T-helper 2 cell (primary cell): ENCODE data around the gene CTAGE1.
"Not testable (repeated sequence)": the region's sequence is repeated elsewhere in the genome, so short reads cannot be mapped to it uniquely, and the experiment has no call there.

Source experiments
- DNase-seq, 5 experiments: peaks; one replicate each; pipeline versions ENCODE4 v3.0.0 to v3.0.0-alpha.2; 2012 to 2022
- total RNA-seq, 2 donors: gene quantifications; one replicate each; lab custom pipeline; 2026; lab: John Stamatoyannopoulos, UW

CTAGE1 gene, protein sequence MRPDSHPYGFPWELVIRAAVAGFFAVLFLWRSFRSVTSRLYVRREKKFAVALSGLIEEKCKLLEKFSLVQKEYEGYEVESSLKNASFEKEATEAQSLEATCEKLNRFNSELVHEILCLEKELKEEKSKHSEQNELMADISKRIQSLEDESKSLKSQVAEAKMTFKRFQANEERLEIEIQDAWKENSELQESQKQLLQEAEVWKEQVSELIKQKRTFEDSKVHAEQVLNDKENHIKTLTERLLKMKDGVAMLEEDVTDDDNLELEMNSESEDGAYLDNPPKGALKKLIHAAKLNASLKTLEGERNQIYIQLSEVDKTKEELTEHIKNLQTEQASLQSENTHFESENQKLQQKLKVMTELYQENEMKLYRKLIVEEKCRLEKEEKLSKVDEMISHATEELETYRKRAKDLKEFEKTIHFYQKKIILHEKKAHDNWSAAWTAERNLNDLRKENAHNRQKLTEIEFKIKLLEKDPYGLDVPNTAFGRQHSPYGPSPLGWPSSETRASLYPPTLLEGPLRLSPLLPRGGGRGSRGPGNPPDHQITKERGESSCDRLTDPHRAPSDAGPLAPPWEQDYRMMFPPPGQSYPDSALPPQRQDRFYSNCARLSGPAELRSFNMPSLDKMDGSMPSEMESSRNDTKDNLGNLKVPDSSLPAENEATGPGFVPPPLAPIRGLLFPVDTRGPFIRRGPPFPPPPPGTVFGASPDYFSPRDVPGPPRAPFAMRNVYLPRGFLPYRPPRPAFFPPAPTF
- 0 to 0.07 reads per million in 2 donors for total RNA-seq

DNA sequence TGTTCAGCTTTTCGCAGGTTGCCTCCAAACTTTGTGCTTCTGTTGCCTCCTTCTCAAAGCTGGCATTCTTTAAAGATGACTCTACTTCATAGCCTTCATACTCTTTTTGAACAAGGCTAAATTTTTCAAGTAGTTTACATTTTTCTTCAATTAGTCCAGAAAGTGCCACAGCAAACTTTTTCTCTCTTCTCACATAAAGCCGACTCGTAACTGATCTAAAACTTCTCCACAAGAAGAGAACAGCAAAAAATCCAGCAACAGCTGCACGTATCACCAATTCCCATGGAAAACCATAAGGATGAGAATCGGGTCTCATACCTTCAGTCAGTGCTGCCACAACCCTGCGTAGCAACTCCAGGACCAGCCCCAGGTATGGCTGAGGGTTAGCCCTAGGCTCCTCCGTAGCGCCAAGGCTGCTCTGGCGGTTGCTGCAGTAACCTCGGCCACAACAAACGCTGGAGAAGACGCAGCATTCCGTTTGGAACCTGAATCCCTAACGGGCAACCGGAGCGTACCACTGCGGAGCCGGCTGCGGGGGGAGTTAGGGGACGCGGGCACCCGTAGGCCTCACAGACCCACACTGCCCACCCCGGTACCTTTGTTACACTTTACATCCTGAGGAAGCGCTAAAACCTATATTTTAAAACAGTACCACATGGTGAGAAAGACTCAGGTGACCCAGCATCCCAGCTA, at the start of gene CTAGE1:
Gene CTAGE1 (minus strand): TSS at position 420 of the 693 bp plus-strand sequence. CDS start 104 bp downstream, at position 316.
- no peak for DNase-seq

DNA sequence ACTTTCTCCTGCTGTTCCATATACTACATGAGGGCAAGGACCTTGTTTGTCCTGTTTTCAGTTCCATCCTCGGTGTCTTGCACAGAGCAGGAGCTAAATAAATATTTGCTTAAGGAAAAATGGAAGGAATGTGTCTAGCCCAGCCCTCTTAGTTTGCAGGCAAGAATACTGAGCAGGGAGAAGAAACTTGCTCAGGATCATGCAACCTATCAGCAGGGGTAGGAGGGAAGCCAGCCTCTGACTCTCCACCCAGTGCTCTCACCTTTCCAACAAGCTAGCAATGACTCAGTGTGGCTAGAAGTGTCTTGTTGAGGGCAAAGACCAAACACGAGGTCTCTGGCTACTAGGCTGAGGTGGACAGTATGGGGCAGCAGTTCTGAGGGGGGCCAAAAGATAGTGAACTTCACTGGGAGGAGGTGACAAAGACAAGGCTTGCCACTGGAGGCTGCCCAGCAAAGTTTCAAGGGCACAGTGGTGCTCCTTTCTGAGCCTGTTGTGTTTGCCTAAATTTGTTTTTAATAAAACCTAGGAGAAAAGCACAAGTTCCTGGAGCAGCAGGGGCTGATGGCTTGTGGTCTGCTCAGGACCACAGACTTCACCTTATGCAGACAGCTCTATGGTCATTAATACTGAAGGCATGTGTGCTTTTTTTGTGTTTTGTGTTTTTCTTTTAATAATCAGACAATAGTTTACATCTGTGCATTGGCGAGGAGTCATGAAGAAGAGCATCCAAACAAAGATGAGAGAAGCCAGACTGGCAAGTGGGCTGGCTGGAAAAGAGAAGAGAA, 49.1 kb upstream of the CTAGE1 start:
- DNase-seq = no peak

DNA sequence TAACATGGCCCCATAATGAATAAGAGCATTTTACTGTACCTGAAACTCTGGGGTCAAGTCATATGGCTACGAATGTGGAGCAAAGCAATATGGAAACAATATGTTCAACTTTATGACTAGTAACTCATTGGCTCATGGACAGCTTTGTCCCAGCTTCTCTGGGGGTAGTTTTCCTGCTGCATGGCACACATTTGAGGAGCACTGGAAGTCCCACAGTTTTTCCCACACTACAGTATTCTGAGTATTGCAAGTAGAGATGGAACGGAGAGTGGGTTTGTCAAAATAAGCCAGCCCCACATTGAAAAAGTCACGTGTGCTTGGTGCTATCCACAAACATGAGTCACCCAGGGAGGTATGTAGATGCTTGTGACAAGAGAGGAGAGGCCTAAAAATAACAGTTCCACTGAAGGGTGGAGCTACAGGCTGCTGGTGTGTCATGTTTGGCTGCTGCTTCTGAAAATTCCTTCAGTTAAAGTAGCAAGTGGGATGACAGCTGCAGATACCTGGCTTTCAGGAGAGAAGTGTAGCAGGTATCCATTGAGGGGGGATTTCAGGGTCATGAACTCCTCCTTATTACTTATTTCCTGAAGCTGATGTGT, 48.2 kb upstream of the CTAGE1 start:
- peak in 1 of 5 experiments; percentile 51 for DNase-seq

DNA sequence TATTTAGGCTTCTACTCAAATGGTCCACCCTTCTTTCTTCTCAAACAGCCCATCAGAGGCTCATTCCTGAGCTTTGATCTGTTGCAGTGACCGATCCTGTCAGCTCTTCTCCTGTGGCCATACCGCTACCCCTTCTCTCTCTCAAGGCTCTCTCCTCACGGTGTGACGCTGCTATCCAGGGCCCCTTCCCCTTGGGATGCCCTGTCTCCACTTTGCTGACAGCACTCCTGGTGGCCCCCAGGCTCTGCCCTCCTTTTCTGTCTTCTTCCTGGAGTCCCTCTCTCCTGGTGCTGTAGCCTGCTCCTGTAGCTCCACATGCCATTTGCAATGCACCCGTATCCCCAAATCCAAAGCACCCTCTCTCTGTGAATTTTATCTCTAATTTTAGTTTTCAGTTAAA, 45.4 kb upstream of the CTAGE1 start:
- no peak for DNase-seq

DNA sequence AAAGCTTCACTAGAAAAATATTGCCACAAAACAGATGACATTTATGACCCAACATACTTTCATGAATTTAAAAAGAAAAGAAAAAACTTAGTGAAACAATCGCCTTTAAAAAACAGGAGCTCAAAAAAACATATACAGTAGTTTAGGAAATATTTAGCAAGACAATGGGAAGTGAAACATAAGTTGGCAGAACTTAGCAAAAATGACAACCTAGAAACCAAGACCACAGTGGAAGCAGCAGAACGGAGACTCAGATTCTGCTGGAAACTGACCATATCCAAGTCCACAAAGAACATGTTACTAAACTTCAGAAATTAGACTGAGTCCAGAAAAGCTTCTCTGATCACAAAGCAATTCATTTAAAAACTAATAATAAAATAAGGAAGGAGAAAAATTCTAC, 41.8 kb upstream of the CTAGE1 start:
- no peak for DNase-seq

DNA sequence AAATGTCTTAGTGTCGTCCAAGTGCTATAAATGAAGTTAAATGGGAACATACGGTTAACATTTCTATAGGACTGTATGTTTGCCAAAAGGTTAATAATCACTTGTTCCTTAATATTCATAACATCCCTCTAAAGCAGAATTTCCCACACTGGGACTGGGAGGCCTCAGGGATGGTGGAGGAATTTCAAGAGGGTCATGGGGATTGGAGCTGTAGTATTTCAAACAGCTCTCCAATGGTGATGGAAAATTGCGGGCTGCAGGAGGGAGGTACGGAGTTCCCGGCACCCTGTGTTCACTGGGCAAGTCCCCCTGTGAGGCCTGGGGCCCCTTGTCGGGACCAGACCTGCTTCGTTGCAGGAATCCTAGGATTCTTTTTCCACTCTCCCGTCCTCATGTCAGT, 39.8 kb upstream of the CTAGE1 start:
- no peak for DNase-seq

DNA sequence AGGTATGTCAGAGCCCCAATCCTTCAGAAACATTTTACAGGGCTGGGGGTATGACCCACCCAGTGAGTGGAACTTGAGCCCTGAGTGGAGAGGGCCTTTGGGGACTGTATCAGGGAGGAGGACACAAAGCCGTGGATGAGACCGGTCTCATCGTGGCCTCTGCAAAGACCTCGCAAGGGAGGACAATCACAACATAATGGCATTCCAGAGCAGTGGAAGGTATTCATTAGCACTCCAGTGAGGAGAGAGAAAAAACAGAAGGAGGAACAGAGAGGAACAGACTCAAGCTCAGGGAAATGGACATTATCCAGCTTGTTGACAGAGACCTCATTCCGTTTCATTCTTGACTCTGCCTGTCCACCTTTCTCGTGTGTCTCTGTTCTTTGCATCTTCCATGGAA, 38.8 kb upstream of the CTAGE1 start:
- no peak for DNase-seq

DNA sequence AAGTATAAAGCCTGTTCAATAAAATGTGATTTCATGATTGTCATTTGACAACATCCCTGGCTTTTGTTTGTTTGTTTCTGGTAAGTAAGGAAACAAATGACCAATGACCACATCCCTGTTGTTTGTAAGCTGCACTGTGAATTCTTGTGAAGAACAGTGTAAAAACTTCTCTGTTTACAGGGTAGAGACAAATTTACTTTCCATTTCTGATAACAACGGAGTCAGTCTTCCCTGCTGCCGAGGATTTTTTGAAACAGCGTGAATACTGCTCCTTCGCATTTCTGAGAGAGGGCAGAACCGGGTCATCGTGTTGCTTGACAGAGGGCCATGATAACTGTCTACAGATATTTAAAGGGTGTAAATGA, 38.4 kb upstream of the CTAGE1 start:
- no peak for DNase-seq

DNA sequence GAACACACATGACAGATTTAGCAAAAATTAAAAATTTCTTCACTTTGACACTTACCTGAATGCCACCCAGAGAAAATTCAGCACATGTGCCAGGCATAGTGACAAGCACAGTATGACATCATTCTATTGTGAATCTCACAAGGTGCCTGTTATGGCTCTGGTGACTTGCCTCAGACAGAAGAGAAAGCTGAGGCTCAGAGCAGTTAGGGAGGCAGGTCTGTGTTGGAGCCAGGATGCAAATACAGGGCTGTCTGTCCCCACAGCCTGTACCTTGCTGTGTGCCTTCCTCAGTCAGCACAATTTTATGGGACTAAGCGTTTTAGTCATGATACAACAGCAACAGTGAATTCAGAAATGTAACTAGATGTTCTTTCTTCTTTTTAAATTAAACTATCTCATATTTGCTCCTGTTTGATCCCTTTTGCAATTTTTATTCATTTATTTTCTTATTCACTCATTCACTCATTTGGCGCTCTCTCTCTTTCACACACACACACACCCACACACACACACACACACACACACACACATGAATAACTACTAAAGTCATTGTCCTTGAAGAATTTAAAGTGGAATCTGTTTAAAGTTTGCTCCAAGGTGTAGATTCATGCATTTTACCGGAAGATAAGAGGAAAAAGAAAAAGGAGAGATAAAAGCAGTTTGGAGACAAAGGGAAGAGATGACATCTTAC, 37.9 kb upstream of the CTAGE1 start:
- DNase-seq = no peak

DNA sequence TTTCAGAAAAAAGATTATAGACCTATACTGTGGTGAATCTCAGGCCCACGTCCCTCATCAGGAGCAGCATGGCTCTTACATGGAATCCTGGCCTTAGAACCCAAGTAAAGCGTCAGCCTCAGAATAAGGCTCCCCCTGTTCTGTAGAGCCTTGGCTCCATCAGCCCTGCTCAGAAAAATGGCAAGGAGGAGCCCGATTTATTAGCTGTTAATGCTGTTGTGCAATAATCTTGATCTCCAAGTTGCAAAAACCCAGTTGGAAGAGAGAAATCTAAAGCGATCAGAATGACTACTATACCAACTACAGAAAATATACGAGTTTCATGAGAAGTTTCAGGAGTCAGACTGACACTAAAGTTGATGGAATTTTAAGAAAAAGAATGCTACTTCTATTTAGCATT, 35.6 kb upstream of the CTAGE1 start:
- DNase-seq = no peak

DNA sequence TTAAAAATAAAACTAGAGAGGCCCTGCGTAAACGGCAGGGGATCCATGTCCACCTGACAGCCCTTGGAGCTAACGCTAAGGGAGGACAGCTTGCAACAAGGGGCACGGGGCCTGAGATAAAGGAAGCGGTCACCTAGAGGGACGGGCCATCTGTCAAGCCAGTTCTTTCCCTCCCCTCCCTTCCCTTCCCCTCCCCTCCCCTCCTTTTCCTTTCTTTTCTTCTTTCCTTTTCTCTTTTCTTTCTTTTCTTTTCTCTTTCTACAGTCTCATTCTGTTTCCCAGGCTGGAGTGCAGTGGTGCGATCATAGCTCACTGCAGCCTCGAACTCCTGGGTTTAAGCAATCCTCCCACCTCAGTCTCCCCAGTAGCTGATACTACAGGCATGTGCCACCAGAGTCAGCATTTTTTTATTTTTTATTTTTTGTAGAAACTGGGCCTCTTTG, 34.5 kb upstream of the CTAGE1 start:
- DNase-seq = no peak

DNA sequence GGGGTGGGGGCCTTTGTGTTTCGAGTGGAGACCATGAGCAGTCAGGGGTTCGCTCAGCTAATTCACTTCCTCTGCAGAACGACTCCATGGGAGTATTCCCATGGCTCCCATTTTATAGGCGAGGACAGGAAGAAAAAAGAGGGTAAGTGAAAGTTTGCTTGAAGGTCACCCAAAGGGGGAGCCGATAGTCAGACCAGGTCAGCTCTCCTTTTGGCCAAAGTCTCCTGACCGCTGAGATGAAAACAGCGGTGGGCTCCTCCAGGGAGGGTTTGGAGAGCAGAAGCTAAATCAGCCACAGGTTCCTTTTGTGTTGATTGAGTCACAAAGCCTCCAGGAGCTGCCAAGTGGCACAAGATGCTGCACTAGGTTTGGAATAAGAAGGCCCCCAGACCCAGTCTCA, 34.1 kb upstream of the CTAGE1 start:
- DNase-seq = no peak

DNA sequence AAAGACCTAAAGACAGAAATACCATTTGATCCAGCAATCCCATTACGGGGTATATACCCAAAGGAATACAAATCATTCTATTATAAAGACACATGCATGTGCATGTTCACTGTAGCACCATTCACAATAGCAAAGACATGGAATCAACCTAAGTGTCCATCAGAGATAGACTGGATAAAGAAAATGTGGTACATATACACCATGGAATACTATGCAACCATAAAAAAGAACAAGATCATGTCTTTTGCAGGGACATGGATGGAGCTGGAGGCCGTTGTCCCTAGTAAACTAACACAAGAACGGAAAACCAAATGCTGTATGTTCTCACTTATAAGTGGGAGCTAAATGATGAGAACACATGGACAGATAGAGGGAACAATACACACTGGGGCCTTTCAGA, 33.1 kb upstream of the CTAGE1 start:
- DNase-seq = not testable (repeated sequence)

DNA sequence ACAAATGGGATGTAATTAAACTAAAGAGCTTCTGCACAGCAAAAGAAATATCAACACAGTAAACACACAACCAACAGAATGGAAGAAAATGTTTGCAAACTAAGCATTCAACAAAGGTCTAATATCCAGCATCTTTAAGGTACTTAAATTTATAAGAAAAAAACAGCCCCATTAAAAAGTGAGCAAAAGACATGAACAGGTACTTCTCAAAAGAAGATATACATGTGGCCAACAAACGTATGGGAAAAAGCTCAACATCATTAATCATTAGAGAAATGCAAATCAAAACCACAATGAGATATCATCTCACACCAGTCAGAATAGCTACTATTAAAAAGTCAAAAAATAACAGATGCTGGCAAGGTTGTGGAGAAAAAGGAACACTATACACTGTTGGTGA, 32.6 kb upstream of the CTAGE1 start:
- not testable (repeated sequence) for DNase-seq

DNA sequence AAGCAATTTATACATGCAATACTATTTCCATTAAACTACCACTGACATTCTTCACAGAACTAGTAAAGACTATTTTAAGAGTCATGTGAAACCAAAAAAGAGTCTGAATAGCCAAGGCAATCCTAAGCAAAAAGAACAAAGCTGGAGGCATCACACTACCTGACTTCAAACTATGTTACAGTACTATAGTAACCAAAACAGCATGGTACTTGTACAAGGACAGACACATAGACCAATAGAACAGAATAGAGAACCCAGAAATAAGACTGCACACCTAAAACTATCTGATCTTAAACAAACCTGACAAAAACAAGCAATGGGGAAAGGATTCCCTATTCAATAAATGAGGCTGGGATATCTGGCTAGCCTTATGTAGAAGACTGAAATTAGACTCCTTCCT, 32.0 kb upstream of the CTAGE1 start:
- DNase-seq = not testable (repeated sequence)

DNA sequence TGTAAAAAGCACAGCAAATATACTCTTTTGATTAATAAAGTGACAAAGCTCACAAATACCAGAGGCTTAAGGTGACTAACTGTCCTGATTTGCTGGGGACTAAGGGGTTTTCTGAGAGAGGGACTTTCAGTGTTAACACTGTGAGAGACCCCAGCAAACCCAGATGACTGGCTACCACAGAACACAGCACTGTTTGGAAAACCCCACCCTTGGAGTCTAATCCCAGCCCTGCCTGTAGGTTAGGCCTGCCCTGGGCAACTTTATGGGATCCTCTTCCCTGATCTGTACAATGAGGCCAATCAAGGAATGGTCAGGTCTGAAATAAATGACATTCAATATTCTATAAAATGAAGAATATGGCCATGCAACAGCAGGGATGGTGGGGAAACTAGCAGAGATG, 30.5 kb upstream of the CTAGE1 start:
- DNase-seq = no peak

DNA sequence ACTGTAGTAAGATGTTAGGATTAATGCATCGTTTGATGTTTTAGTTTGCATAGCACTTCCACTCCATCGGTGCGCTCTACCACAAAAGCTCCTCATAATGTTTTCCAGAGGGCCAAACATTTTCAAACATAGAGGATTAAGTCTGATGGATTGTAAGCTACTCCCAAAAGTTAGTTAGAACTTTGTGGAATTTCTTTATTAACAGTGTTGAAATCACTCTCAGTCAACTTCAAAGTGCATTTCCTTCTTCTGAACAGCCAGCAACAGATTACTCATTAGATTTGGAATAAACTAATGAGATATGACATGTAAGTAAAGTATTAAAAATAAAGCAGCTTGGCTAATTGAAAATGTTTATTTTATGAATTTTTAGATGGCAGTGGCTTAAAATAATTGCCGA, 30.1 kb upstream of the CTAGE1 start:
- no peak for DNase-seq

DNA sequence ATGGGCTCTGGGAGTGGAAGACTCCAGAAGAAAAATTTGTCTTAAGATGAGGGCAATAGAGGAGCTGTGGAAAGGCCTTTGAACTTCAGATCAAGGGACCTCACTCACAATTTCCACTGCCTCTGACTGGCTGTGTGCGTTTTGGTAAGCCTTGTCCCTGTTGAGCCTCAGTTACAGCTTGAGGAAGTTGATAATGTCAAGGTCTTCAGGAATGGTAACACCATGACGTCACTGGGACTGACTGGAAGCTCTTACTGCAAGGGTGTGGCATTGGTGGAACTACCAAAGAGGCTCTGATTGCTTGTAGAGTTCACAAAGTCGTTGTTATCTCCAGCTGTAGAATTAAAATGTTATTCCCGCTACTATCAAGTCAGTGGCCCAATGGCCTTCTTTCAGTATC, 29.2 kb upstream of the CTAGE1 start:
- DNase-seq = no peak

DNA sequence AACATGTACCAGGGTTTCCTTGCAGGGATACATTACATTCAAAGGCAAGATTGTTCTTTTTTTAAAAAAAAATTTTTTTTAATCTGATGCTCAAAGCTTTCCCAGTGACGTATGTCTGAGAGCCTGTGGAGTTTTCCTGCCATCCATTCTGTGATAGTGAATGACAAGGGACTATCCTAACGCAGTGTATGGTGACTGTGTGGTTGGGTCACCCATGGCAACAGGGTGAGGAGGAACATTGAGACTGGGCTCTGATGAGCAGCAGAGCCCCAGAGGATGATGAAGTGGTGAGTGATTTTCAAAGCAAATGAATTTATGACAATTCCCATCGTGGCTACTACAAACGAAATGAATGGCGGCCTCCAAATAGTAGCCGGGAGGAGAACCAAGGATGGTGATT, 28.6 kb upstream of the CTAGE1 start:
- no peak for DNase-seq

DNA sequence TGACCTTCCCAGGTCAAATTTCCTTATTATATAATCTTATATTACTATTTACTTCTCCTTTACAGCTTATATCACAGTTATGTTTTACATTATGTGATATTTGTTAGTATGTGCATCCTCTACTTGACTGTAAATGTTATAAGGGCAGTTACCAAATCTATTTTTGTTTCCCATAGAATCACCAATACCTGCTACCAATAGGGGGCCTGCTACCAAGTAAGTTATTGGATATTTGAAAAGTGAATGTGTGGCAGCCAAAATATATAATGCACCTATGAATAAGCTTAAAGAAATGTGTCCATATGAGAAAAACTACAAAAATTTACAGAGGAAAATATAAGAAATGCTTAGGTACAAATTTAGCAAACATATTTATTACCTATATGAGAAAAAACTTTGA, 23.9 kb upstream of the CTAGE1 start:
- DNase-seq = no peak

DNA sequence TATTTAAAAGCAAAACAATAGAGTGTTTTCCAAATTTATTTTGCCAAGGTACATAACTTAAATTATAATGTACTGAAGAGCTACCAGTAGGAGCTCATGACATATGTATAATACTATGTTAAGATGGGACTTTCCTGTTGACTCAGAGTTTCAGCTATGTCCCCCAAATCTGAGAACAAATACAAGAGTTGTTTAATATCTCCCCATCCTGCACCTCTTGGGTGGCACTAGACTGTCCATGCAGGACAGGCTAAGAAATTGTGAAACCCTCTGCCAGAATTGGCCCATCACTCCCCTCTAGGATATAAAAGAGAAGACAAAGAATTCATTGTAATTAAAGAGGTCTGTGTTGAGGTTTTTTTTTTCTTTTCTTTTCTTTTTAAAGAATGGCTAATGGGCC, 21.7 kb upstream of the CTAGE1 start:
- DNase-seq = no peak

DNA sequence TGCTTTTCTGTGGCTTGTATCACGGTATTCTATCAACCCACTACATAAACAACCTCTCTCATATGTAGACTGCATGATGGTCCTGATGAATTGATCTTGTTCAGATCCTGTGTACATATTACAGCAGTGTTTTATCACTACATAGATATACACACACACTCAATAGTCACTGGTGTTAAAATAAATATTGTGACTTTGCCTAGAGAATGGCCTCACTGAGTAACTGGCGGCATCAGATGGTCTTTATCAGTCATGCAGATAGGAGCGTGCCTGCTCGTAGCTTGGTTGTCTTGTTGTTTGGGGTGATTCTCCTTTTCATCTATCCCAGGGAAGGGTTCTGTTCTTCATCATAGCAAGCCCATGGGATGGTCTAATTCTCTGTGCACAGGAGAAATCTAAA, 18.4 kb upstream of the CTAGE1 start:
- DNase-seq = no peak
